Activated CD8-positive, alpha-beta memory T cell treated with anti-CD3 and anti-CD28 coated beads, Interleukin-2, amount 50 U/mL, for 24 hours (primary cell): ENCODE measurements around the gene LONP2.
"Not testable (repeated sequence)": the region's sequence is repeated elsewhere in the genome, so short reads cannot be mapped to it uniquely, and the experiment has no call there.

ENCODE experiments used
- DNase-seq: peaks from one replicate; pipeline ENCODE4 v3.0.0-alpha.2; 2020; ENCODE audit errors: extremely low read depth

LONP2 gene

DNA sequence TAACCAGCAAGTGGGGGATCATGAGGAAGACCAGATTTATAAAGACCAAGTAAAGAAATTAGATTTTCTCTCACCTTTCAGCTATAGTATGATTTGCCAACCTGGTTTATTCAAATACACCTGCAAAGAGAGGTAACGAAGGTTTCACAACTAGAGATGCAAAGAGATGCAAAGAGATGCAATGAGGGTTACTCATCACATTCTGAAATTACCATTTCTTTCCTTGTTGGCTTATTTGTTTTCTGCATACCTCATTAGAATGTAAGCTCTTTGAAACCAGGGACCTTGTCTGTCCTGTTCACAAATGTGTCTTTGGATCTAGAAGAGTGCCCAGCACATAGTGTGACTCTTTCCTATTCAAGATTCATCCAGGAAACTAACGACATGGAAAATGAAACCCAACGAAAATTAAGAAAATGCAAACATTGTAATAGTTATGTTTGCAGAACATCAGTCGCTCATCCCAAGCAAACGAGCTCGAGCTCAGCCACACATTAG is 9.0 kb upstream of the LONP2 start:
- DNase-seq, result no peak

DNA sequence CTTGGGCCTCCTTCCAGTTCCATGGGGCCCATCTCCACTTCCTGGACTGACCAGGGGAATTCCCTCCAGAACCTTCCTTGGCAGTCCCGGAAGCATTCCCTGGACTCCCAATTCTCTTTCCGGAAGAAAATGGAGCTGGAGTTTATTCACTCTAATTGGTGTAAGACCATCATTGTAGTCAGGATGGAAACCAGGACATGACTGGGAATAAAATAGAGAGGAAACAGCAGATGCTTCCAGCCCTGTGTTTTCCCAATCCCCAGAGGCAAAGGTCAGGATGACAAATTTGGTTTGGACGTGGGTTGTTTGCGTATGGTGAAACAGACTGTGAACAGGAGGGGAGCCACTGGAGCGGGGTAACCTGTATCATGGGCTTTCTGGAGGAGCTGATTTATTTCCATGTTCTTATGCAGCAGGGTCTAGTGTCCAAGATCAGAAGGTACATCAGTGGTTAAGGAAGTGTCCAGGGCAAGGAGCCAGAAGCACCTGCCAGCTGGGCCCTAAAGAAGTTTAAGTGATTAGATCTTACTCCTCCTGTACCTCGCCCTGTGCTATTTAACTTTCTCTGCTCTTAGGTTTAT is 8.5 kb upstream of the LONP2 start:
- no peak for DNase-seq

DNA sequence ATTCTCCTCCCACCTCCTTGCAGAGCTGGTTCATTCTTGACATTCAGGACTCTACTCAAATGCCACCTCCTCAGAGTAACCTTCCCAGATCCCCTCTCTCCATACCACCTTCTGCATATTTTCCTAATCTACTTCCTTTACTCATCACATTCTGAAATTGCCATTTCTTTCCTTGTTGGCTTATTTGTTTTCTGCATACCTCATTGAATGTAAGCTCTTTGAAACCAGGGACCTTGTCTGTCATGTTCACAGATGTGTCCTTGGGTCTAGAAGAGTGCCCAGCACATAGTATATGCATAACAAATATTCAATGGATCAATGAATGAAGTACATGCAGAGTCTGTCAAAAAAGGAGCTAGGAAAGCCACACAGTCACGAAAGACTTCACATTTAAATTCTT is 7.8 kb upstream of the LONP2 start:
- no peak for DNase-seq

DNA sequence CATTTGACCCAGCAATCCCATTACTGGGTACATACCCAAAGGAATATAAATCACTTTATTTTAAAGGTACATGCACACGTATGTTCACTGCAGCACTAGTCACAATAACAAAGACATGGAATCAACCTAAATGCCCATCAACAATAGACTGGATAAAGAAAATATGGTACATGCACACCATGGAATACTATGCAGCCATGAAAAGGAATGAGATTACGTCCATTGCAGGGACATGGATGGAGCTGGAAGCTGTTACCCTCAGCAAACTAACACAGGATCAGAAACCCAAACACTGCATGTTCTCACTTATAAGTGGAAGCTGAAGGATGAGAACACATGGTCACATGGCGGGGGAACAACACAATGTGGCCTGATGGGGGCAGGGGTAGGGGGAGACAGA is 4.0 kb upstream of the LONP2 start:
- not testable (repeated sequence) for DNase-seq

DNA sequence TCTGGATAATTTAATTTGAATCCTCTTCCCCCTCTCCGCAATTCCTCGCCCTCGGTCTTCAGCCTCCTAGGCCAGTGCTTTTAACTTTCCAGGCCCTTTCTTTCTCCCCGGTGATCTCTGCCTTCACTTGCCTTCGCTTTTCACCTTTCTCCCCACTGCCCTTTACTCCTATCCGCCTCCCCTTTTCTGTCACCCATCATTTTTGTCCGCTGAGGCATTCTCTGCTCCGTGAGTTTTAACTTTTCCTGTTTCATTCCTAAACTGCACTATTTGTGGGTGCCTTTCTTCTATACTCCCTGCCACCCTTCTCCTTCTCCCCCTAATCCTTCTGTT is 729 bp downstream of the LONP2 start:
- no peak for DNase-seq

DNA sequence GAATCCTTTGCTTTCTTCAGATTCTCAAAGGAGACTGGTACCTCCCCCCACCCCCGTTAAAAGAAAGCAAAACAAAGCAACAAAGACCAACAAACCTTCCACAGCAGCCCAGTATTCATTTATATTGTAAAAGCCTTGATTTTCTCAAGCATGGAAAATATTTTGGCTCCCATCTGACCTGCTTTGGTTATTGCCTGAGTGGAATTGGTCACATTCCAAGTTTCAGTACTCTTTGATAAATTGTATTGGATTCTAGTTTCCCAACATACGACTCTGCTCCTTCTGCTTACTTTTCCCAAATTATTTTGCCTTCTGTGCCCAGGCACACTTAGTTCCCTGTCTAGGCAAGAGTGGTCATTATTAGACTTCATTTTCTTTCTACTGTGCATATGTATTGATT is 2.0 kb downstream of the LONP2 start:
- DNase-seq, result no peak

DNA sequence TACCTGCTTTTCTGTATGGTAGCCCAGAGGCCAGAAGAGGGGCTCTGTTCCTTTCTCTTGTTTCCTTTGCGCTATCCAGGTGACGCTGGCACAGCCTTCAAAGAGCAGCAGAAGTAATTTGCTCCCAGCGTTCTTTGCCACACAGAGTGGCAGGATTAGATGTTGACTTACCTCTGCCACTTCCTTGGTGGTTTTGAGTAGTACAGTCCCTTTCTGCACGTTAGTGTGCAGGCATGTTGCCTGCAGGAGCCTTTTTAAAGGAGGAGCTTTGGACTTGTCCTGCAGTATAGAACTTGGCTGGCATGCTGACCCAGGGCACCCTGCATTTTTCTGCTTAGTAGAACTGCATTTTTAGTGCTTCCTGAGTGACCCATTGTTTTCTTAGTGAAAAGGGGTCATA is 3.2 kb downstream of the LONP2 start, which contains the start of gene ABCC11:
Gene ABCC11 (minus strand): TSS at position 229 of the 400 bp plus-strand sequence. CDS start 15,618 bp downstream, outside the sequence.
- DNase-seq, result no peak

DNA sequence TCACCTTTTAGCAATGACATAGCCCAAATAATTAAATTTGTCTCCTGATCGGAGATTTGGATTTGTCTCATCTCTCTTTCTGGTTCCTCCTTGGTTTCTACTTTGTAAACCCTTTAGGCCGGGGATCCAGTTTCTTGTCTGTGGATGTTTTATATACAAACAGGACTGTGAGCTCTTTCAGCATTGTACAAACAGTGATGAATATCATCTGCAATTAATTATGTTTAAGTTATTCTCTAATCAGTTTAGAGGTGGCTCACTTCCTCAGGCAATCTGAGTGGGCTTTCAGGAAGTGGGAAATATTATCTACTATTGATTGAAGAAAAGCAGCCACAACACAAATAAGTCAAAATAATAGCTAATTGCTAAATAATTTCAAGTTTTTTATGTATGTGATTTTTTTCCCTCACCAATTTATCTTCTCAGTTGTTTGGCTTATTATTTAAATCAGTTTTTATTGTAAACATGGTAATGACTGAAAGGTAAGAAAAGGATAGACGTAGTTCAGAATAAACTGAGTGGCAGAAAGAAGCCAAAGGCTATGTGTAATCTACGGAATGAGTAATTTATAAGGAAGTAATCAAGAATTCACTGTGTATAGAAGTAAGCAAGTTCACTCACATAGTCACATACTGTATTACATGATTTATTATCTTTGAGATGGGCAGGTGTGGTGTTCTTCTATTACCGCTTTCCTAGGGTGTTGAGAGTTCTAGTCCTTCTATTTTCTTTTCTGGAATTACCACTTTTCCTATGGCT is 6.6 kb downstream of the LONP2 start:
- DNase-seq, result no peak

DNA sequence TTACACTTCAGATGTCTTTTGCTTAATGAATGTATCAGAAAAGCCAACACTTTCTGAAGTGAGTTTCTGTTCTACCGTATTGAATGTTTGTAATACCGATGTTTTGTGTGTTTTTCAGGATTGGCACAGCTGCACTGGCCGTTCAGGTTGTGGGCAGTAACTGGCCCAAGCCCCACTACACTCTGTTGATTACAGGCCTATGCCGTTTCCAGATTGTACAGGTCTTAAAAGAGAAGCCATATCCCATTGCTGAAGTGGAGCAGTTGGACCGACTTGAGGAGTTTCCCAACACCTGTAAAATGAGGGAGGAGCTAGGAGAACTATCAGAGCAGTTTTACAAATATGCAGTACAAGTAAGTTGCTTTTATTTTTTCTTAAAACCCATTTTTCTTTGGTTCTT is 7.9 kb downstream of the LONP2 start:
- no peak for DNase-seq

DNA sequence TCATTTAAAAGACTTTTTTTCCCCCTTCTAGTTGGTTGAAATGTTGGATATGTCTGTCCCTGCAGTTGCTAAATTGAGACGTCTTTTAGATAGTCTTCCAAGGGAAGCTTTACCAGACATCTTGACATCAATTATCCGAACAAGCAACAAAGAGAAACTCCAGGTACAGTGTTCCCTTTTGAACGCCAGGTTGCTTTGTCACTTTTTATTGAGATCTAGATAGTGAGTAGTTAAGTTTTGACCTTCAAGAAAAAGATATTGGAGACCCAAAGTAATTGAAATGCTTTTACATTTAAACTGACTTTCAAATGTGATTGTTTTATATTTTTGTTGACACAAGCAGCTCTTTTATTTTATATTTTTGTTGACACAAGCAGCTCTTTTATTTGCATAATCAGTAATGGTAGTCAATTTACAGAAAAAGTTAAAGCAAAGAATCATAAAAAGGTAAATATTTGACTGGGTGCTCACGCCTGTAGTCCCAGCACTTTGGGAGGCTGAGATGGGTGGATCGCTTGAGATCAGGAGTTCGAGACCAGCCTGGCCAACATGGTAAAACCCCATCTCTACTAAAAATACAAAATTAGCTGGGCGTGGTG is 12.6 kb downstream of the LONP2 start:
- DNase-seq, result no peak

DNA sequence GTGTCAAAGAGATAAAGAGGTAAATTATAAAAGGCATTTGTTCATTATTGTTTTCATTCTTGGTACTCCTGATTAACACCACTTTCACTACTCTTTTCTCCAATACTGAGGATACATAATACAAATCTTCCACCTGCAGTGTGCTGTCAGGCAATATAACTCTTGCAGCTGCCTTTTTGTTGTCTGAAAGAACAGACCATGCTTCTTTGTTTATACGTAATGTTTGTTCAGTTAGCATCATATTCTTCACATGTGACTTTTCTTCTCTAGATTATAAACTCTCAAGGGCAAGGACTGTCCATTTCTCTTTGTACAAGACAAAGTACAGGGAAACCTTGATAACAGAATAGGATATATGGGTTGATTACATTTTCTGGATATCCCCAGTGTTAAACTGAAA is 17.5 kb downstream of the LONP2 start:
- DNase-seq, result no peak

DNA sequence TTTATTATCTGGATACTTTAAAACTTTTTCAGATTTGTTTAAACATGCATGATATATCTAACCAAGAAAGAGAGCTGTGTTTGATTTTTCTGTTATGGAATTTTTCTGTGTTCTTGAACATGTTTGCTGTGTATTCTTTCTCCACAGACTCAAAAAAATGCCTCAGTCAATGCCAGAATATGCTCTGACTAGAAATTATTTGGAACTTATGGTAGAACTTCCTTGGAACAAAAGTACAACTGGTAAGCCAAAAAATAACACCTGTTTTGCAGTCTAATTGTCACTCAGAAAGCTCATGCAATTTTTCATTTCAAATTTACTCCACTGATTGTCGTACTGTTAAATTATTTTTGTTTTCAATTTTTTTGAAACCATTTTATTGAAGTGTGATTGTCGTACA is 18.5 kb downstream of the LONP2 start:
- no peak for DNase-seq

DNA sequence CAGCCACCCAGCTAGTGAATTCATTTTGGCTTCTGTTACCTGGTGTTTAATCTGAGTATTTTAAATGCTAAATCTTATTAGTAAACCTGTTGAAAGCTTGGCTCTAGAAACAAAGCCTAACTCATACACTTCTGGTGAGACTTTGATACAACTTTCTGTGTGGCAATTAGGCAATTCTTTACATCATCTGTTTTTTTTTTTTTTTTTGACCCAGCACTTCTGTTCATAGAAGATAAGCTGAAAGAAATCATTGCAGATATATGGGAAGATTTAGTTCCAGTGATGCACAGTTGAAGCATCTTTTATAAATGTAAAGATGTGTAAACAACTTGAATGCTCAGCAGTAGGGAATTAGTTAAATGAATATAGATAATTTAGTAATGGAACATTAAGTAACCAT is 24.9 kb downstream of the LONP2 start:
- DNase-seq, result no peak

DNA sequence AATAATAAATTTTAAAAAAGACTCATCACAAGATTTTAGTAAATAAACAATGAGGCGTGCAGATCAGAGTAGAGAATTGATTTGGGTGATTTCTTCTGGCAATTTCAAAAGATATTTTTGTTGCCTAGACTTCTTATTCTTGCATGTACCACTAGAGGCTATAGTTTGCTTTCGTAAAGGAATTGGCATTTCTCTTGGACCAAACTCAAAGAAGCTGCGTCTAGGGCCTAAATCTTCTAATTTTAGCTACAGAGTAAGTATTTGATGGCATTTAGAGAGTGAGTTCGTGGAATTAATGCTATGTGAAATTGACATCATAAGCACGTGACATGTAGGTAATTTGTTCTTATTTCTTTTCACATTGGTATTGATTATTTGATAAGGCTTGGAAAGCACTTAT is 27.6 kb downstream of the LONP2 start:
- no peak for DNase-seq

DNA sequence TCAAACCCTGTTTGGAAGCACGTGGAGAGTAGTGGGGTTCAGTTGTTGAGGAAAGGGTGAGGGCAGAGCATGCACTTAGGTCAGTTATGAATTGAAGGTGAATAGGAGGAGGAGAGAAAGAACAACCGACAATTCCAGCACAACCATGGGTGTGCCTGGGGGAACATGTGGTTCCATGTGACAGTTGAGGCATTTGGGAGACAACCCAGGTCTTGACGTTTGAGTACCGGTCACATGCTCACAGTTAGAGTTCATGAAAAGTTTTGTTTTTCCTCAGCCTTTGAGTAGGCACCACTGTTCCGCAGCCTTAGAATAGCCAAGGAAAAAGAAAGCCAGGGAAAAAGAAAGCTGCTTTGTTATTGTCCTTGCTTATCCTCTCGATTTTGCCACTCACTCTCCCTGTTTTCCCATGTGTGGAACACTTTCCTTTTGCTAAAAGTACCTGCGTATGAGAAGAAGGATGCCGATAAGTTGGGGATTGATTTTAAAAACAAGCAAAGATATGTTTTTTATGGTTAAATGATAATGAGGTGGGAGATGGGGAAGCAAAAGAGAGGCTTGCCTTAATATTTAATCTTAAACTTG is 28.8 kb downstream of the LONP2 start:
- DNase-seq, result no peak

DNA sequence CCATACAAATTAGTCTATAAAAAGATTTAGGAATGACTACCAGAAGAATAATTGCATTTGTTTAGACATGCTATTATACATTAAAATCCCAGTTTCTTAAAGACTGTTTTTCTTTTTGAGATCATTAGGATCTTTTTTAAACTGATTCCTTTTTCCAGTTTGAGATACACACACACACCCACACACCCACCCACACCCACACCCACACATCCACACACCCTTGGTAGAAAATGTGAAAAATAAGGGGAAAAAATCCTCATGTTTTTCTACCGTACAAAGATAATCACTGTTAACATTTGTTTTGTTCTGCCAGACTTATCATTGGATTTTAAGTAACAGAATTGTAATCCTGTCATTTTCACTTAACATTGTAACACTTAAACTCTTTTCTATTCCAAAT is 30.4 kb downstream of the LONP2 start:
- DNase-seq, result no peak

DNA sequence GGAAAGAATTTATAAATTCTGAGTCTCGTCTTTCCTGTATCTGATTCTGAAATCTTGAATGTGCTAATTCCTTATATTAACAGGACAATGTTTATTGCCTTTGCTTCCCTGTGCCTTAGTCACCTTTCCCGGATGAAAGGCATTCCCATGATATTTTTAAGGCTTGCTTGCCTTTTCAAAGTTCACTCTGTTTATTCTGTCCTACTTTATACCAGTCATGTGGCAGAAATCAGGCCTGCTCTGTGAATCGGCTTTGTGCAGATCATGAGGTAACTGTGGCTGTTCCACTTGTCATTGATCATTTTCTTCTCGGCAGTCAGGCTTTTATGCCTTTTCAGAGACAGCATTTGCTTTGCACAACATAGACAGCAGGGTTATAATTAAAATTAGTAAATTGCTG is 32.0 kb downstream of the LONP2 start:
- no peak for DNase-seq

DNA sequence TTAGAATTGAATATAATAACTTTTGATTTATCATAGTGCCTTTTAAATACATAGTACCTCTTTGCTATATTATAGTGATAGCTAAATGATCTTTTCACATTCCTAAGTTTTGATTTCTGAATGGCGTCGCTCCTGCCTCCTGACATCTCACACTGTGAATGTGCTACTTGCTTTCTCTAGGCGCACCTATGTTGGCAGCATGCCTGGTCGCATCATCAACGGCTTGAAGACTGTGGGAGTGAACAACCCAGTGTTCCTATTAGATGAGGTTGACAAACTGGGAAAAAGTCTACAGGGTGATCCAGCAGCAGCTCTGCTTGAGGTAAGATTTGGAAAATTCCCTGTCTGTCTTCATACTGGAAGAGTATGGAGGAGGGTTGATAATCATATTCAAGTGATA is 33.1 kb downstream of the LONP2 start:
- no peak for DNase-seq

DNA sequence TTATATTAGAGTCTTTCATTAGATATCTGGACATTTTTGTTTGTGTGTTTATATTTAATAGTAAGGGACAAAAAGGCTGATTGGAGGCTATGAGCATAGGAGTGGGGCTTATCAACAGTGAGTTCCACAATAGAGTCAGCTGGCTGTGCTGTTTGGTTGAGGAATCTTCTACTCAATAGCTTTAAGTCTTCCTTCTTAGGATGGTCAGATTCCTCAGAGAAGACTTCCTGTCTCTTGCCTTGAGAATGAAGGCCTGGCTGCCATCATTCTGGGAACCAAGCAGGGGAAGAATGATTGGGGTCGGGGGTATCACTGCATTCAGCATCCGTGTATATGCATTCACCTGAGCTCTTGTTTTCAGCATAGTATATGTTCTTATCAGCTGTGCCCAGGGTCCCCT is 35.1 kb downstream of the LONP2 start:
- DNase-seq, result no peak

DNA sequence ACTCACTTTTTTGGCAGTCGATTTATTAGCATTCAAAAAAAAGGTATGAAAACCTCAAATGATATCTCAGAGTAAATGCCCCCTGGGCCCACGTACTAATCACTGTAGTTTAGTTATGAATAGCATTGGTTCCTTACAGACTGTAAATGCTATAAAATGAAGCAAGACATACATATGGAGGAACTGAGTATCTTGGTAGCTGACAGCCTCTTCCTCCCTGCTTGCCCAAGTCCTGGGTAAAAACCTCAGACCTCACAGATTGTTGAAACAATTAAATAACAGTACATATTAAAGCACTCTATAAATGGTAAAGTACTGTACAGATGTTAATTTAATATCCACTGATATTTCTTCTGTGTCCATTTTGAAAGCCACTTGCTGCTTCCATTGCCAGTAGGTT is 36.4 kb downstream of the LONP2 start:
- DNase-seq, result no peak

DNA sequence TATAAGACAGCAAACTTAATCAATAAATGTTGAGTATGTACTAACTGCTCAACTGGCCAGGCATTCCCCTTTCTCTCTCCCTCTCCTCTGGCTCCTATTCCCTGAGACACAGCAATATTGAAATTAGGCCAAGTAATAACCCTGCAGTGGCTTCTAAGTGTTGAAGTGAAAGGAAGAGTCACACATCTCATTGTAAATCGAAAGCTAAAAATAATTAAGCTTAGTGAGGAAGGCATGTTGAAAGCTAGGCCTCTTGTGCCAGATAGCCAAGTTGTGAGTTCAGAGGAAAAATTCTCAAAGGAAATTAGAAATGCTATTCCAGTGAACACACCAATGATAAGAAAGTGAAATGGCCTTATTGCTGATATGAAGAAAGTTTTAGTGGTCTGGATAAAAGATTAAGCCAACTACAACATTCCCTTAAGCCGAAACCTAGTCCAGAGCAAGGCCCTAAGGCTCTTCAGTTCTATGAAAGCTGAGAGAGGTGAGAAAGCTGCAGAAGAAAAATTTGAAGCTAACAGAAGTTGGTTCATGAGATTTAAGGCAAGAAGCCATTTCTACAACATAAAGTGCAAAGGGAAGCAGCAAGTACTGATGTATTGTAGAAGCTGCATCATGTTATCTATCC is 38.6 kb downstream of the LONP2 start:
- no peak for DNase-seq

DNA sequence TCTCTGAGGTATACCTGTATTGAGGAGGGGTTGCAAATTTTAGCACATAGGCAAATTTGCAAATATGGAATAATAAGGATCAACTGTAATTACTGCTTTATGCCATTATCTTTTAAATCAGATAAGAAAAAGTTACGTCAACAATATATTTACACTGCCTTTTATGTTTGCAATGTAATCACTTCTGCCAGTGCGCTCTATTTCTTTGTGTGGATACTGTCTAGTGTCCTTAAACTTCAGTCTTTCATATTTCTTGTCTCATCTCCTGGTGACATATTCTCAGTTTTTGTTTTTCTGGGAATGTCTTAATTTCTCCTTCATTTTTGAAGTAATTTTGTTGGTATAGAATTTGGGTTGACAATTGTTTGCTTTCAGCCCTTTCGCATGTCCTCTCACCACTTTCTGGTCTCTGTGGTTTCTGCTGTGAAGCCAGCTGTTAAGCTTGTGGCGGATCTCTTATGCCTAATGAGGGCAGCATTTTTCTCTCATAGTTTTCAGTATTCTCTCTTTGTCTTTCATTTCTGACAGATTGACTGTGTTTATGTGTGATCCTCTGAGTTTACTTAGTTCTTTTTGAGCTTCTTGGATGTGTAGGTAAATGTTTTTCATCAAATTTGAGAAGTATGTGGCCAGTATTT is 40.8 kb downstream of the LONP2 start:
- no peak for DNase-seq
